ENCODE measurements around the gene TMEM179.
"Not testable (repeated sequence)": the region's sequence is repeated elsewhere in the genome, so short reads cannot be mapped to it uniquely, and the experiment has no call there.

- not testable (repeated sequence) for TF ChIP-seq BHLHE40 (IDR thresholded peaks at IDR 0.05; ENCODE audit: borderline replicate concordance in 1 of 2, low read depth in 2 of 2, low read length in 1 of 2); TAF1 (IDR thresholded peaks at IDR 0.05; ENCODE audit: borderline replicate concordance, low read depth, low read length); YY1 (IDR thresholded peaks at IDR 0.05; ENCODE audit: low read depth, low read length); CTCF (IDR thresholded peaks at IDR 0.05 in 2 of 3, conservative IDR thresholded peaks at IDR 0.05 in 1 of 3; ENCODE audit: control insufficient read depth in 2 of 3, extremely low read depth in 1 of 3, insufficient read depth in 1 of 3, low read depth in 3 of 3, low read length in 3 of 3); EZH2 (IDR thresholded peaks at IDR 0.05; ENCODE audit: borderline replicate concordance, control insufficient read depth, low read depth, low read length); POLR2AphosphoS5 (IDR thresholded peaks at IDR 0.05; ENCODE audit: low read length); JUND (IDR thresholded peaks at IDR 0.05; ENCODE audit: low read depth, low read length); NFXL1 (IDR thresholded peaks at IDR 0.05; ENCODE audit: borderline replicate concordance); EP300 (IDR thresholded peaks at IDR 0.05; ENCODE audit: borderline replicate concordance in 1 of 2, control insufficient read depth in 1 of 2, low read depth in 2 of 2, low read length in 2 of 2); ATF3 (IDR thresholded peaks at IDR 0.05; ENCODE audit: borderline replicate concordance, extremely low read depth, low read depth, low read length)
- TF ChIP-seq, protein P1, sequence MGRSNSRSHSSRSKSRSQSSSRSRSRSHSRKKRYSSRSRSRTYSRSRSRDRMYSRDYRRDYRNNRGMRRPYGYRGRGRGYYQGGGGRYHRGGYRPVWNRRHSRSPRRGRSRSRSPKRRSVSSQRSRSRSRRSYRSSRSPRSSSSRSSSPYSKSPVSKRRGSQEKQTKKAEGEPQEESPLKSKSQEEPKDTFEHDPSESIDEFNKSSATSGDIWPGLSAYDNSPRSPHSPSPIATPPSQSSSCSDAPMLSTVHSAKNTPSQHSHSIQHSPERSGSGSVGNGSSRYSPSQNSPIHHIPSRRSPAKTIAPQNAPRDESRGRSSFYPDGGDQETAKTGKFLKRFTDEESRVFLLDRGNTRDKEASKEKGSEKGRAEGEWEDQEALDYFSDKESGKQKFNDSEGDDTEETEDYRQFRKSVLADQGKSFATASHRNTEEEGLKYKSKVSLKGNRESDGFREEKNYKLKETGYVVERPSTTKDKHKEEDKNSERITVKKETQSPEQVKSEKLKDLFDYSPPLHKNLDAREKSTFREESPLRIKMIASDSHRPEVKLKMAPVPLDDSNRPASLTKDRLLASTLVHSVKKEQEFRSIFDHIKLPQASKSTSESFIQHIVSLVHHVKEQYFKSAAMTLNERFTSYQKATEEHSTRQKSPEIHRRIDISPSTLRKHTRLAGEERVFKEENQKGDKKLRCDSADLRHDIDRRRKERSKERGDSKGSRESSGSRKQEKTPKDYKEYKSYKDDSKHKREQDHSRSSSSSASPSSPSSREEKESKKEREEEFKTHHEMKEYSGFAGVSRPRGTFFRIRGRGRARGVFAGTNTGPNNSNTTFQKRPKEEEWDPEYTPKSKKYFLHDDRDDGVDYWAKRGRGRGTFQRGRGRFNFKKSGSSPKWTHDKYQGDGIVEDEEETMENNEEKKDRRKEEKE (IDR thresholded peaks at IDR 0.05) = not testable (repeated sequence)
Observed at GRCh38 chr14:104579939-104580338, 24.6 kb downstream of the TMEM179 start.
